Measurements from ENCODE around the gene GRIN2C.

Gene GRIN2C

GRCh38 chr17:74863420-74864296, 4.0 kb upstream of the GRIN2C start:
- DNase-seq: no peak

GRCh38 chr17:74862919-74863318, 3.2 kb upstream of the GRIN2C start:
- no peak for DNase-seq

- DNase-seq: peak; percentile 66
Observed at GRCh38 chr17:74862108-74862901, 2.6 kb upstream of the GRIN2C start.

GRCh38 chr17:74861662-74862107, 2.0 kb upstream of the GRIN2C start:
- no peak for DNase-seq

GRCh38 chr17:74860872-74861661, 1.4 kb upstream of the GRIN2C start:
- DNase-seq: no peak

GRCh38 chr17:74860229-74860871, 665 bp upstream of the GRIN2C start:
- no peak for DNase-seq

DNA sequence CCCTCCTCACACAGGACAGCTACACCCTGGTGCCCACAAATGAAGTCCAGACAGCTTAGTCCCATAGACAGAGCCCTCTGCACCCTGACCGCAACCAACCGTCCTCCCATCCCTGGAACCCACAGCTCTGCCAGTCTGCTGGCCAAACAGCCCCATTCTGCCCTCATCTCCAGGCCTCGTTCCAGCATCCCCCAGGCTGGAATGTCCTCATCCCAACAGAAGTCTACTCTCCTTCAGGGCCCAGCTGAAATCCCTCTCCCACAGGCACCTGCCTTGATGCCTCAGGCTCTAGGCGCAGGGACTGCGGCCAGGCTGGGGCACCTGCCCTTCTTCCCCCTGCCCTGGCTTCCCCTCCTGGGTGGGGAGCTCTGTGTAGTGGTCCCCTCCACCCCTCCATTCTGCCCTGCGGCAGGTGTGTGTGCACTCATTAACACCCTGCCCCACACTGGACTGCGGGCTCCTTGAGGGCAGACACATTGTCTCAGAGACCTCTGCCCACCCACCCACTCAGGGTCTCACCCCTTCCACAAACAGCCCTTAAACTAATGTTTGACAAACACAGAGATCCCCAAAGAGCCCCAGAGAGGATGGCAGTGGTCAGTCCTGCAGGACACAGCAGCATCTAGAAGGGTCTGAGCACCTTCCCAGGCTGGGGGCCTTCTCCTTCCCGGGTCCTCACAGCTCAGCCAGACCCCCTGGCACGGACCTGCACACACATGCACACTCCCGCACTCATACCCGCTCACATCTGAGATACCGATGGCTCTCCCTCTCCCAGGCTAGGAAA, 820 bp downstream of the GRIN2C start:
- DNase-seq: no peak

GRCh38 chr17:74857191-74857590, 2.5 kb downstream of the GRIN2C start:
- no peak for DNase-seq

DNA sequence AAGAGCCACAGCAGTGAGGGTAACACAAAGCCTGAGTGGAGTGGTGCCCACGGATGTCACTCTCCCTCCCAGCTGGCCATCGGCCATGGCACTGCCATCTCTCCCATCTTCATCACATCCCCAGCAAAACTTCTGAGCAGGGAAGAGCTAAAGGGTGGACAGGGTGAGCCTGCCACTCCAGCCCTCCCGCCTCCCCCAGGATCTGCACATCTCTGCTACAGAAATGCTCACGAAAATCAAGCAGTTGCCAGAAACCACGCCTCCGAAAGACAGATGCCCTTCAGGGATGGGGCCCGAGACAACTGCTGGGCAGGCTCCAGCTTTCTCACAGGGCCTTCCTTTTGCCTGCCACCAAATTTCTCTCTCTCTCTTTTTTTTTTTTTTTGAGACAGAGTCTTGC, 3.6 kb downstream of the GRIN2C start:
- DNase-seq: no peak

DNA sequence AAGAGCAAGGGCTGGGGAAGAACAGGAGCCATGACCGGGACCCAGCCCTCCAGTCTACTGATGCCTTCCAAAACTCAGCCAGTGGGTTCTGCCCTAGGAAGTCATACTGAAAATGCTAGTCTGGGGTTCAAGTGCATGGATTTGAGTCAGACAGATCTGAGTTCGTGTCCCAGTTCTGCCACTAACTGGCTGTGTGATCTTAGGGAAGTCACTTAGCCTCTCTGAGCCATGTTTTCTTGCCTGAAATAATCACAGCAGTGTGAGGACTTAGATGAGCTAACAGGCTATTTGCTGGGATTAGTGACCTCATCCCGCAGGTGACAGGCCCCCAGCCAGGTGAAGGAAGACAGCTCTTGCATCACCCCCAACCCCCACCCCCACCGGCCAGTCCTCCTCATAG, 4.4 kb downstream of the GRIN2C start:
- no peak for DNase-seq

DNA sequence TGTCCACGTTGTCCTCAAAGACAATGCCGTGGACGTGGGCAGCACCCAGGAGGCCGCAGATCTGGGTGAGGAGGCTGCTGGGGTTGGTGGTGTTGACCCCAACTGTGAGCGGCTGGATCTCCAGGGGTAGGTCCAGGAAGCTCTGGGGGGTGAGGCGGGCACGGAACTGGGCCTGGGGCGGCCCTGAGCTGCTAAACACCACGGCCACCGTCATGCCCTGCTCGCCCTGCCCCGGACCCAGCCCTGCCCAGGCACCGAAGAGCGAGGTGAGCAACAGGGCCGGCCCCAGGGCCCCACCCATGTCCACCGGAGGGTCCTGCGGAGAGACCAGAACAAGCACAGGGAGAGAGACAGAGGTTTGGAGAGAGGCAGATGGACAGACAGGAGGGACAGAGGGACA, 4.9 kb downstream of the GRIN2C start:
- no peak for DNase-seq

GRCh38 chr17:74853669-74854068, 6.0 kb downstream of the GRIN2C start:
- no peak for DNase-seq

GRCh38 chr17:74853048-74853397, 6.7 kb downstream of the GRIN2C start:
- no peak for DNase-seq

GRCh38 chr17:74852237-74853047, 7.2 kb downstream of the GRIN2C start:
- DNase-seq: peak; percentile 32

GRCh38 chr17:74851612-74852236, 8.0 kb downstream of the GRIN2C start:
- no peak for DNase-seq

DNA sequence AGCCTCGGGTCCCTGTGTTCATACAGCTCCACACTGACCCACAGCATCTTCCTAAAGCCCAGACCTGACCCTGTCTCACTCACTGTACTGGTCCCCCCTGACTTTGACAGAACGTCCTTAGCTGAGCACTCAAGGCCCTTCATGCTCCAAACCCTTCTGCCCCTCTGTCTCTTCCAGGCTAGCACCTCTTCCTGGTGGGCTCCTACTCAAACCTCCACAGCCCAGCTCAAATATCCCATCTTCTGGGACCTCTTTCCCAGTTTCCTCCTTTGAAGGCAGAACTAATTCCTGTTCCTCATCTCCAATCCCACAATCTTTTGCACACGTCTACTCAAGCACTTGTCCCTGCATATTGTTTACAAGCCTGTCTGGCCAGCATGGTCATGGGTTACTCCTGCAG, 8.8 kb downstream of the GRIN2C start:
- DNase-seq: no peak

DNA sequence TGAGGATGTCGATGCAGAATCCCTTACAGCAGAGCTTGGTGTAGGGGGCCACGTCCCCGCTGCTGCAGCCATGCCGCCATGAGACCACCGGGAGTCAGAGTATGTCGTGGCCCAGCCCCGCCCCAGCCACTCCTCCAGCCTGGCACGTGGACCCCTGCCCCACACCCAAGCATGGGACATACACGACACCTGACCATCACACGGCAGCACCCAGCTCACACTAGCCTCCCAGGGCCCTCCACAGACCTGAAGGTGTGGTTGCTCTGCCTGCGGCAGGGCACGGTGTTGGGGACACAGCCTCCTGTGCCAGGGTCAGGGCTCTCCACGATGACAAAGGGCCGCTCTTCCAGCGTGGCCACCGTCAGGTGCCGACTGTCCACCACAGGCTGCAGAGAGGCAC, 9.4 kb downstream of the GRIN2C start:
- no peak for DNase-seq

DNA sequence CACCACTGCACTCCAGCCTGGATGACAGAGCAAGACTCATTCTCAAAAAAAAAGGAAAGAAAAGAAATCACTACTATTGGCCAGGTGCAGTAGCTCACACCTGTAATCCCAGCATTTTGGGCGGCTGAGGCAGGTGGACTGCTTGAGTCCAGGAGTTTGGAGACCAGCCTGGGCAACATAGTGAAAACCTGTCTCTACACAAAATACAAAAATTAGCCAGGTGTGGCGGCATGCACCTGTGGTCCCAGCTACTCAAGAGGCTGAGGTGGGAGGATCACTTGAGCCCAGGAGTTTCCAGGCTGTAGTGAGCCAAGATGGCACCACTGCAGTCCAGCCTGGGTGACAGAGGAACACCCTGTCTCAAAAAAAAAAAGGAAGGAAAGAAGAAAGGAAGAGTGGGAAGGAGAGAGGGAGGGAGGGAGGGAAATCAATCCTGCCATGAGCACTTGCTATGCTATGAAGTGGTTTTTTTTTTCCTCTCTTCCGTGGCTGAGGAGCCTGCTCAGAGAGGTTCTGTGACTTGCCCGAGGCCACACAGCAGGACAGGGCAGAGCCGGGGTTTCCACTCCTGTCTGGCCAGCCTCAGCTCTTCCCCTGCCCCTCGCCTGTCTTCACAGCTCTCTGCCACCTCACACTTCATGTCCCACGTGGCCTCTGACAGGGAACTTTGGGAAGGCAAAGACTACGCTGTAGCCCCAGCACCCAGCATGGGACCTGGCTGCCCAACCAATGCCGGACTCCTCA, 10.9 kb downstream of the GRIN2C start:
- no peak for DNase-seq

DNA sequence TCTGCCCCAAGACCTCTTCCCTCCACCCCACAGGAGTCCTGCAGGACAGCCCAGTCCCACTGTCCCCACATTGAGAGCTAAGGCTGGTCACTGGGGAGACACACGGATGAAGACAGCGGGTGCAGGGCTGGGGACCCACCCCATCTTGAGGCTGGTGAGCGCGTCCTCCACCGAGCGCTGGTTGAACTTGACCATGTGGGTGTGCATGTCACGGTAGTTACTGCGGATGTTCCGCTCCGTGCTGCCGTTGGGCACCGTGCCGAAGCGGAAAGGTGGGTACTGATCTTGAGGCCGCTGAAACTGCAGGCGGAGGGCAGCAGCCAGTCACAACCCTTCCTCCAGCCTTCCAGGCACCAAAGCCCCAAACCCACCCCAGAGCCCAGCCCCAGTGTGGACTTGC, 13.1 kb downstream of the GRIN2C start:
- no peak for DNase-seq

- no peak for DNase-seq
Observed at GRCh38 chr17:74843352-74843627, 16.4 kb downstream of the GRIN2C start.
